Right ventricle myocardium superior (tissue), 1 donor: ENCODE data around the gene DNMT1. TPM values are rescaled to one million over a fixed set of nuclear protein-coding genes. Genes with fewer than 3 reads are reported as not detected.

ENCODE experiments used
- ATAC-seq: fragments of 200-7000 bp; cut with Tn5 transposase; one replicate; pipeline ENCODE4 v1.9.1; 2020; ENCODE audit warnings: mild to moderate bottlenecking; ENCODE audit not compliant: poor library complexity
- DNase-seq: peaks from one replicate; pipeline ENCODE4 v3.0.0-alpha.2; 2020
- intact Hi-C: fragments of 100-400 bp; cut with DNase I; formaldehyde crosslinking; loops from one replicate; pipeline ENCODE4 v1.11.2; 2022
- total RNA-seq: library from RNA; stranded (reverse); fragmentation: NEBNext Ultra II Directional; extraction: Animal tissue kit (Norgen Biotek cat#: 25700); gene quantifications from one replicate; pipeline ENCODE4 v1.2.1, GENCODE V29; 2021
- donor health status: DM: no; HTN: yes; CAD: no; lungs with severe emphysema.

Gene DNMT1
- total RNA-seq, 1 donor from 2014 or later = 22.7 TPM

GRCh38 chr19:10152100-10152499, 42.7 kb downstream of the DNMT1 start:
- intact Hi-C loops = no loop called here
- DNase-seq = no peak

GRCh38 chr19:10151521-10151920, 43.2 kb downstream of the DNMT1 start:
- ATAC-seq = no peak
- no peak for DNase-seq
- intact Hi-C loops = no loop called here

More at GRCh38 chr19:10152100-10152499, 42.7 kb downstream of the DNMT1 start:
- ATAC-seq = no peak

GRCh38 chr19:10149427-10149826, 45.3 kb downstream of the DNMT1 start:
- intact Hi-C loops = no loop called here
- no peak for DNase-seq
- no peak for ATAC-seq

GRCh38 chr19:10146142-10146541, 48.6 kb downstream of the DNMT1 start:
- ATAC-seq = no peak
- intact Hi-C loops = no loop called here
- no peak for DNase-seq

GRCh38 chr19:10145031-10145430, 49.7 kb downstream of the DNMT1 start:
- ATAC-seq (no peak), DNase-seq (no peak)
- intact Hi-C loops = no loop called here

GRCh38 chr19:10144361-10144760, 50.4 kb downstream of the DNMT1 start:
- intact Hi-C loops = no loop called here
- no peak for DNase-seq

GRCh38 chr19:10143681-10144080, 51.1 kb downstream of the DNMT1 start:
- no peak for DNase-seq
- ATAC-seq = no peak
- intact Hi-C loops = no loop called here

More at GRCh38 chr19:10144361-10144760, 50.4 kb downstream of the DNMT1 start:
- no peak for ATAC-seq

- intact Hi-C loops = no loop called here
- no peak for ATAC-seq
- no peak for DNase-seq
Observed at GRCh38 chr19:10142701-10143375, 51.9 kb downstream of the DNMT1 start.

GRCh38 chr19:10141973-10142372, 52.8 kb downstream of the DNMT1 start:
- ATAC-seq = no peak
- intact Hi-C loops = no loop called here

GRCh38 chr19:10141479-10141878, 53.3 kb downstream of the DNMT1 start:
- ATAC-seq = no peak
- intact Hi-C loops = no loop called here
- DNase-seq = no peak

More at GRCh38 chr19:10141973-10142372, 52.8 kb downstream of the DNMT1 start:
- DNase-seq = no peak

- intact Hi-C loops = no loop called here
- DNase-seq = no peak
- no peak for ATAC-seq
Observed at GRCh38 chr19:10139952-10140351, 54.8 kb downstream of the DNMT1 start.

- no peak for ATAC-seq
Observed at GRCh38 chr19:10138879-10139795, 55.6 kb downstream of the DNMT1 start.

GRCh38 chr19:10137751-10138682, 56.7 kb downstream of the DNMT1 start:
- ATAC-seq (no peak), DNase-seq (no peak)
- intact Hi-C loops = no loop called here

More at GRCh38 chr19:10138879-10139795, 55.6 kb downstream of the DNMT1 start:
- no peak for DNase-seq
- intact Hi-C loops = no loop called here

GRCh38 chr19:10136936-10137335, 57.8 kb downstream of the DNMT1 start:
- ATAC-seq (no peak), DNase-seq (no peak)
- intact Hi-C loops = no loop called here

- intact Hi-C loops = no loop called here
- DNase-seq (no peak), ATAC-seq (no peak)
Observed at GRCh38 chr19:10135551-10136334, 59.0 kb downstream of the DNMT1 start.

GRCh38 chr19:10134040-10134439, 60.7 kb downstream of the DNMT1 start:
- intact Hi-C loops = no loop called here

GRCh38 chr19:10133596-10133995, 61.2 kb downstream of the DNMT1 start:
- DNase-seq (no peak), ATAC-seq (no peak)
- intact Hi-C loops = no loop called here

More at GRCh38 chr19:10134040-10134439, 60.7 kb downstream of the DNMT1 start:
- ATAC-seq (no peak), DNase-seq (no peak)

- intact Hi-C loops = no loop called here
- DNase-seq (no peak), ATAC-seq (no peak)
Observed at GRCh38 chr19:10132905-10133304, 61.8 kb downstream of the DNMT1 start.
